GM12873 (cell line): ENCODE data around the gene KIAA0825.

Experiments
- CTCF ChIP-seq: IDR thresholded peaks from 2 replicates; pipeline ENCODE4 v1.5.1; 2012; ENCODE audit warnings: low read depth, mild to moderate bottlenecking, moderate library complexity, low read length, control low read depth; ENCODE audit not compliant: insufficient read depth; ENCODE audit errors: missing control alignments

KIAA0825 gene

GRCh38 chr5:94153736-94154450 is 464.5 kb downstream of the KIAA0825 start:
- no peak for TF ChIP-seq CTCF

- TF ChIP-seq CTCF: no peak
Observed at GRCh38 chr5:94140300-94140699, 478.1 kb downstream of the KIAA0825 start.

GRCh38 chr5:94130077-94130476 is 488.3 kb downstream of the KIAA0825 start:
- TF ChIP-seq CTCF: no peak

- TF ChIP-seq CTCF: no peak
Observed at GRCh38 chr5:94125107-94125506, 493.3 kb downstream of the KIAA0825 start.

- no peak for TF ChIP-seq CTCF
Observed at GRCh38 chr5:94113087-94113486, 505.3 kb downstream of the KIAA0825 start.

GRCh38 chr5:94111209-94112004 is 507.0 kb downstream of the KIAA0825 start:
- peak; percentile 17 for TF ChIP-seq CTCF

- no peak for TF ChIP-seq CTCF
Observed at GRCh38 chr5:94103514-94104245, 514.7 kb downstream of the KIAA0825 start.
